Kidney capillary endothelial cell (primary cell): Measurements from ENCODE around the gene ETV4.

Source experiments
- DNase-seq: peaks from one replicate; pipeline ENCODE4 v3.0.0-alpha.2; 2018; ENCODE audit warnings: low spot score

Gene ETV4

DNA sequence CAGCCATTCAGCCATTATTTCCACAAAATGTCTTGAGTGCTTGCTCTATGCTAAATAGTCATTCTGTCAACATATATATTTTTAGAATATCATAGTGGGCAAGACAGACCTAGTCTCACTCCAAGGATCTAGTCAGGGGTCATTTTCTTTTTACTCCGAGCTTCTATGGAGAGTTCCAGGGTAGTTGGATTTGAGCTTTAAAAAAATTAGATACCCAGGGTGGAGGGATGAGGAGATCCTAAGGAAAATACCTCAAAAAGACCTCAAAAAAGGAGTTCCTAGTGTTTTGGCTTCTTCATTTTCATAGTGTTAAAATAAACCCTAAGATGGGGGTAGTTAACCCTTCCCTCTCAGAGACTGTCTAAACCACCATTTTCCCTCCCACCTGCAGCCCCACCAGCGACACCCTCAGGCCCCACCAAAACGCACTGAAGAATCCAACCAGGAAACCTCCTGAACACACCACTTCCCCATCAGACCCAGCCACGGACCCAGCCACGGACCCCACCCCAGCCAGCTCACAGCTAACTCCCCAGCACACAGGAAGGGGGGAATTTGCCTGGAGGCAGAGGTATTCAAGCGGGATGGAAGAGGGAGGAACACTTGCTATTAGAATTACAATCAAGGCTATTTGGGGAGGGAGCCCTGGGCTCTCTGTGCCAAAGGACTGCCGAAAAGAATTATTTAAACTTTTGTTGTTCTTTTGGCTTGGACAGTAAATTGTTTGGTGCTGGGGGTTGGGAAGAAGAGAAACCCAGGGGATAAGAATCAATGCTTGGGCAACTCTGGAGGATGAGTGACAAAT is 2.2 kb downstream of the ETV4 start:
- no peak for DNase-seq

DNA sequence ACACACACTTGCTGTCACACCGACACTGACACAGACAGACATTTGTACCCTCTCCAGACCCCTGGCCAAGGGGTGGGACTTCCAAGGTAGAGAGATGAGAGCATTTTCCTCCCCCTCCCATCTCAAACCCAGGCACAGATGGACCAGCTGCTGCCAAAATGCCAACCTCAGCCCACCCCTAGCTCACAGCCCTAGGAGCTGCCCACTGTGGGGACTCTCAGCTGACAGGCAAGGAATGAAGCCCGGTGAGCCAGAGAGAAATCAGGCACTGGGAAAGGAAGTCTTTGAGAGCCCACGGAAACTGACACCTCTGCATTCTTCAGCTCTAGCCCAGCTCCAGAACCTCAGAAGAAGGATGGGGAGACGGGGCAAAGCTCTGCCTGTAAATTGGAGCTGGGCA is 2.8 kb downstream of the ETV4 start:
- no peak for DNase-seq

DNA sequence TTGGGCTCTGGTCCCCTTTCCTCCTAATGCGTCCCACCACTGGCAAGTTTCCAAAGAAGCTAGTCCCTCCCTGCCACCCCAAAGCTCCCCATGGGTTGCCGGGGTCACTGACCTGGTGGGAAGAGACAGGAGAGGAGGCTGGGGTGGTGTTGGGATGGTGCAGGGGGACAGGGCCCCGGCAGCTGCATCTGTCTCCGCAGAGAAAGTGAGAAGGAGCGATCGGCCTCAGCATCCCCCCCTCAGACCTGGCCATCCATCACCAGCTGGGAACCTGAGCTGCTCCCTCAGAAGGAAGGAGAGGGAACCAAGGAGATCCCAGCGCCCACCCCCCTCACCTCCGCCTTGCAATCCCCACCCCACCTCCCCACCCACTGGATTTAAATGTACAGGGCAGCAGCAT is 3.3 kb downstream of the ETV4 start:
- no peak for DNase-seq

DNA sequence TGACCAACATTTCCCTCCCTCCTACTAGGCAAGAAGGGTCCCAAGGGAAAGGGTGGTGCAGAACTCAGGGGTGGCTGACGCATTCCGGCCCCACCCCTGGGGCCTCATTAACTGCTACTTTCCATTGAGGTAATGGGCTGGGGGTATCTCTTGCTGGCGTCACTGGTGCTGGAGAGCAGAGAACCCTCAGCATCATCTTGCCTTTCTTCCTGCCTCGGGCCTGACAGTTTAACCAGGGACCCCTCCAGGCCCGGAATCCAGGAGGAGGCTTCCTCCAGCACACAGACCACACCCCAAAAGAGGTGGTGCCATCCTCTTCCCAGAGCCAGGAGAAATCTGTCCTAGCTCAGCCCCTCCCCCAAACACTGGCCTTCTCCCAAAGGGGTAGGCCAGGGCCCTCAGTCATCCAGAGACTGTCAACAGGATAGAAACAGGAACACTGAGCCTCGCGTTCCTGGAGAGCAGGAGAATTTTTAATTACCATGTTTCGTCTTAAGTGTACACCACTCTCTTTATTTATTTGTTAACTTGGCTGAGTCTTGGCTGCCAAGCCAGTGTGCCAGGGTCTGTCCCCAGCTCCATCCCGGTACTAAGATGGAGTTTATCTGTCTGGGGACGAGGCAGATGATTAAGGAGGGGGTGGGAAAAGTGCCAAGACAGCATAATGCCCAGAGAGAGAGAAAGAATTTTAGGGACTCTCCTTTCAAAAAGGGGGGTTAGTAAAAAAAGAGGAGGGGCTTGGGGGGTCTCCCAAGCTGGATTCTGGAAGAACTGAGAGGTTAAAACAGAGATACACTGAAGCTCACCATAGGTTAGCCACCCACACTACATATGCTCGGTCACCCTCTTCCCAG is 5.1 kb downstream of the ETV4 start:
- no peak for DNase-seq

DNA sequence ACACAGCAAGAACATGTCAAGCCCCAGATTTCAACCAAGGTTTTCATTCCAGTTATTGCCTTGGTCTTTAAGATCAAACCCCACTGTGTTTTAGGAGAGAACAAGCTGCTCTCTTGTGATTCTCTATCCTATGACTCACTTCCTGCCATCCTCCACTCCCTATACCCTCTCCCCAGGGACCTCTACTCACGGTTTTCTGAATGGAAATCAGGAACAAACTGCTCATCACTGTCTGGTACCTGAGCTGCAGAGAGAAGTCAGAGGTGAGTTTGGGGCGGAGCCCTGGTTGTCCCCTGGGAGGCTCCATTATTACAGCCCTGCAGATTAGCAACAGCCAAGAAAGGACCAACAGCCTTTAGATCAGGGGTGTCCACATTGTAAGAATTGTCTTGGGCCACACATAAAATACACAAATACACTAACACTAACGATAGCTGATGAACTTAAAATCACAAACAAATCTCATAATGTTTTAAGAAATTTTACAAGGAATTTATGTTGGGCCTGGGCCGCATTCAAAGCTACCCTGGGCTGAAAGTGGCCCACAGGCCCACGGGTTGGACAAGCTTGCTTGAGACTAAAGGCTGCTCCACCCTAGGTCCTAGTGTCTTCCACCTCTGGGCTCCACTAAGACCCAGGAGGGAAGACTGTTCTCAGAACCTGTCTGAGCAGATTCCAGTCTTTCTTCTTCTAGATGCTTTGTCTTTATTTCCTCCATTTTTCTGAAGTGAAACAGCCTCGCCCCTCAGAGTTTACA is 9.7 kb downstream of the ETV4 start:
- no peak for DNase-seq

DNA sequence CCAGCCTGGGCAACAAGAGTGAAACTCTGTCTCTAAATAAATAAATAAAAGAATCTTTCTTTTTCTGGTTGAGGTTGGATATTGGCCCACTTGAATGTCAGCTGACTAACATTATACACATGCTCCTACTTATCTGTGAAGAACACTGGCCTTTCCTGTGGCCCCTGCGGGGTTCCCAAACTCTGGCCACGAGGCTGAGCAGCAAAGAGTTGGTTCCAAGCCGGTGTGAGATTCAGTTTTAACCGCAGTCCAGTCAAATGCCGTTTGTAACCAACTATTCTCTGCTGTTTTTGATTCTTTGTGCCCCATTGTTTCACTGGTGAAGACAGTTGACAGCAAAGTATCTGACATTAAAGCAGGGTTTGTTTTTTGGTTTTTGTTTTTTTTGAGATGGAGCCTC is 11.2 kb downstream of the ETV4 start:
- DNase-seq: no peak

DNA sequence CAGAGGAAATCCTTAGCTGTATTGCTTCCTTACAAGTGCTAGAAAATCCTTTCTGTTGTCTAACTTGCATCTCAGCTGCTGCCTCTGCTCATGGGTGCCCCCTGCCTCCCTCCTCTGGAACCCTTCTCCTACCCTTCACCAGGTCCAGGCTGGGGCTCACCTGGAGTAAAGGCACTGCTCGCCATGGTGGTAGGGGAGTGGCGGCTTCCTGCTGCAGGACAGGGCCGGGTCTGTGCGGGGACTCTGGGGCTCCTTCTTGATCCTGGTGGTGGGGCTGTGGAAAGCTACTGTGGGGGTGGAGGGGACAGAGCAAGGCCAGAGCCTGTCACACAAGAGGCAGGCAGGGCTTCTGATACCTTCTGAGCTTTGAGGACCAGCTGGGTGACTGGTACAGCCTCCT is 12.4 kb downstream of the ETV4 start:
- no peak for DNase-seq

DNA sequence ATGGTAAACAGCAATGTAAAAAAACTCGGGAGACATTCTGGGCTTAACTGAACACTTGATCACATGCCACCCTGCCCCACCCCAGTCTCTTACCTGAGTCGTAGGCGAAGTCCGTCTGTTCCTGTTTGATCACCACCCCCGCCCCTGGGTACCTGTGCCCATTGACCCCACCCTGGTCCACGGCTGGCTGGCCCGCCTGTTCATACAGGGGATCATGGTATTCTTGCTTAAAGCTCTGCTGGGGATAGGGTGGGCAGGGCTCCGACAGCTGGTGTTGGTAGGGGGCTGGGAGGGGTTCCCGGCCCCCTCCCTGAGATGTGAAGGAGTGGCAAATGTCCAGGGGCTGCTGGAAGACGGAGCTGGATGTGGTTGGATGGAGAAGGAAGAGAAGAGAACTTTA is 13.6 kb downstream of the ETV4 start:
- DNase-seq: no peak

DNA sequence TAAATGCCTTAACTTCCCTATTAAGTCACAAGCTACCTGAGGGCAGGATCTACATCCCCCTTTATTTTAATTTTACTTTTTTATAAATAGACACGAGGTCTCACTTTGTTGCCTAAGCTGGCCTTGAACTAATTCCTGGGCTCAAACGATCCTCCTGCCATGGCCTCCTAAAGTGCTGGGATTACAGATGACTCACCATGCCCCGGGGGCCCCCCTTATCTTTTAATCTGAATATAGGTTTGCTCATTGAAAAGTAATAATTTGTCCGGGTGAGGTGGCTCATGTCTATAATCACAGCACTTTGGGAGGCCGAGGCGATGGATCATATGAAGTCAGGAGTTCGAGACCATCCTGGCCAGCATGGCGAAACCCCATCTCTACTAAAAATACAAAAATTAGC is 14.2 kb downstream of the ETV4 start:
- no peak for DNase-seq

DNA sequence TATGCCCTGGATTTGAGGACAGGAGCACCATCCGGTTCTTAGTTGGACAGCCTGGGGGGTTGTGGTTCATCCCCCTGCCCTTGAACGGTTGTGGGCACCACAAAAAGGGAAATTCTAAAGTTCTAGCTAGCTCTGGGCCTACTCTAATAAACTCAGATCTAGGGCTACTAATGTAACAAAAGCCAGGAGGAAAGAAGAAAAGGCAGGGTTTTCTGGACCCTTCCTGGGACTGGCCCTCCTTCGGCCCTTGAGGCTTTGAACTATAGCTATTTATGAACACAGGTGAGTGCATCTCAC is 15.1 kb downstream of the ETV4 start:
- no peak for DNase-seq

DNA sequence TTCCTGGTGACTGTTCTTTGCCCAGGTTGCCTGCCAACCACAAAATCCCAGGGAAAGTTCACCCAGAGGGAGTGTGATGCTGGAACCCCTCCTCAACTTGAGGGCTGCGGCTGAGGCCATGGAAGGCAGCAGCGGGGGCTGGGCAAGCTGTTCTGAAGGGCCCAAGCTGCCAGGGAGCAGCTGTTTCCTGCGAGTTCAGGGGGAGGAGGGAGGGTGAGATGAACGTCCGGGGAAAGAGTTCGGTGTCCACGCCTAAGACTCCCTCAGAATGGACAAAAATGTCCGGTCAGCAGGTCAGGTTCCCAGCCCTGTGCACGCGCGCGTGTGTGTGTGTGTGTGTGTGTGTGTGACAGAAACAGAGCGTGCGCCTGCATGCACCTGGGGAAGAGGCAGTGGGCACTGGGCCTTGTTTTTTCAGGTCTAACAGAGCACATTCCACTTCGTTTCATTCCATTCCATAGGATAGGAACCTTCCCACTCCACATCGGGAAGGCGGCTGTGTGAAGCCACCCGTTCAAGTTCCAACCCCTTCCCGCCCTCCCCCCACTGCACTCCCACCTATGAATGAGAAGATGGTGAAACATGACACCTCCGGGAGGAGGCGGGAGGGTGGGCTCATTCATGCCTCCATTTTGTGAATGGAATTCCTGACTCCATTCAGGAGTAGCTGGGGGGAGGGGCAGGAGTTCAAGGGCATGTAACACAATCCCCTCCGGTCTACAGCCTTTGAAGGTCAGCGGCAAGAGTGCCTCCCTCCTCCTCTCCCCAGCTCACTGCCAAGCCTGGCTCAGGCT is 15.7 kb downstream of the ETV4 start:
- DNase-seq: peak; percentile 60

DNA sequence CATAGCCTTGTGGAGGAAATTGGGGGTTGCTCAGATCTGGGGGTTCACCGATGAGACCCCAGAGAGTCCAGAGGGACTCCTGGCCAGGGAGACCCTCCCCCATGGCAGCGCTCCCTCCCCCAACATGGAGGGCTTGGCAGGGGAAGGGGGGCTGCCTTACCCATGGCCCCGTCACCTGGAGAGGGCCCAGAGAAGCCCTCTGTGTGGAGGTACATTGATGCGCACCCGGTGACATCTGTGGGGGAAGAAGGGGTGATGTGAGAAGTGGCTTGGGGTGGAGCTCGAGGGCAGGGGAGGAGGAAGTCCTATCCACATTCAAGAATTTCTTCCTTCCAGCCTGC is 16.2 kb downstream of the ETV4 start:
- DNase-seq: no peak

DNA sequence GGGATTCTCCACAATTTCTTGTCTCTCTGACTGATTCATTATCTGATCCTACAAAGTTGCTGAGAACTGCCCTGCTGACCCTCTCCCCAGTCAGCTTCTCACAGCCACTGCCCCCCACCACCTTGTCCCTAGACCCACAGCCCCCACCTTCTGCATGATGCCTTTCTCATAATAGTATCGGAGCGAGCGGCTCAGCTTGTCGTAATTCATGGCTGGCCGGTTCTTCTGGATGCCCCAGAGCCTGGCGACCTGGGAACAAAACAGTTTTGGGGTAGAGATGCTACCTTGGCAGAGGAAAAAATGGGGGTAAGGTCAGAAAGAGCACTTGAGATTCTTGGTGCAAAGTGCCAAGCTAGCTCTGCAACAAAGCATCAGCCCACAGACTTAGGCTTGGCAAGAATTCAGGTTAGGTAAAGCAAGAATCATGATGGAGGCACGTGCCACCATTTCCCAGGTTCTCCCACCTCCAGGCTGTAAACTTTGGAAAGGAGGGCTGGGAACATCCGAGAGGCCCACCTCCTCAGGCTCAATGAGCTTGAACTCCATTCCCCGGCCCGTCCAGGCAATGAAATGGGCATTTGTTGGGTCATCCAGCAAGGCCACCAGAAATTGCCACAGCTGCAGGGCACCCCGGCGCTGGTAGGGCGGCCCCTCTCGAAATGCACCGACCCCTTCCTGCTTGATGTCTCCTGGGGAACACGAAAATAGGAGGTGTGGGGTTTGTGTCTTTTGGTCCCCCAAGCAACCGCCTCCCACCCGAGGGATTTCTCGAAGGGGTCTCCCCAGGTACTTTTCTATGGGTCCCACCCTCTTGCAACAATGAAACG is 16.9 kb downstream of the ETV4 start:
- DNase-seq: no peak

DNA sequence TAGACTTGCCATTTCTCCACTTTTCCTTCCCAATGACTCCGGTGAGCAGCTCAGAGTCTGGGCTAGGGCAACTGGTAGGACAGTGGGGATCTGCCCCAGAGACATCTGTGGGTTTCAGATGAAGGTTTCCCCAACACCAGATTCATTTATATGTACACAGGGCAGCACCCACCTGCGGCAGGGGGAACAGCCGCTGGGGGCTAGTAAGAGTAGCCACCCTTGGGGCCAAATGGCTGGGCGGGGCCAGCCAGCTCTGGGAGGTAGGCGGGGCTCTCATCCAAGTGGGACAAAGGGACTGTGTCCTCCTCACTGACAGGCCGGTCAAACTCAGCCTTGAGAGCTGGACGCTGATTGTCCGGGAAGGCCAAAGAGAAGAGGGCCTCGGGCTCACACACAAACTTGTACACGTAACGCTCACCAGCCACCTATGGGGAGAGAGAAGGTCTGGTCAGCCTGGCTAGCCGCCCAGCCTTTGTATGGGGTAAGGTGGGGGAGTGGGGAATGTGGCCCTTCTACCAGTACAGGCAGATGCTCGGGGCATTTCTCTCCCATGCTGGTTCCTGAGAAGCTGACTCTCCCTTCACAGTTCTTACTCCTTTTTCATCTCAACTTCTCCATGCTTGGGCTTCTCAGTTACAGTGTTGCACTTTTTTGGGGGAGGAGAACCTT is 17.7 kb downstream of the ETV4 start:
- DNase-seq: no peak

DNA sequence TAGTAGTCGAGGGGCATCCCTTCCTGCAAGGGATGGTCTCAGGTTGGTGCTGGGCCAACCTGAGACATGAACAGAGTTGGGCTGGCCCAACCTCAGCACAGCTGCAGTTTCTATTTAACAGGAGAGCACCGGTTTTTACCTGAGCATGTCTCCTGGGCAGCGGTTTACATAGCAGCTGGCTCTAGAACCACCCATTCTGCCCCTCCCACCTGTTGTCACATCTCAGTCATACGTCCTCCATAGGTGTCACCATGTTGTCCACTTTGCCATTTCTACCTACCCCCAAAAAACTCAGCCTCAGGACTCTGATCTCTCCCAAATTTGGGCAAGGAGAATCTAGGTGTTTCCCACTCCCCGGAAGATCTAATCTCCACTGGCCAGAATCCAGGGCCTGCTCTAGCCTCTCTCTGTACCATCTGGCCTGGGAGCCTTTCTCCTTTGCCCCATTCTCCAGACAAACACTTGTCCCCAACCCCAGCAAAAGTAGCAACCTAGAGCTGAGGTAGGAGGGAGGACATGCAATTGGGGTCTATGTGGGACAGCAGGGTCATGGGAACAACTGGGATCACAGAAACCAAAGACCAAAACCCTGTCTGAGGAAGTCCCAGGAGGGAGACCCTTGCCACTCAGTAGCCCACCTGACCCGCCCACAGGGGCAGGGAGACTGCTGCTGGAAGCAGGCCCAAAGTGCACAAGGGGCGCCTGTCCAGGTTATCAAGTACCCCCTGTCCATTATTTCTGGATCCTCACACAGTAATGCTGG is 19.1 kb downstream of the ETV4 start:
- no peak for DNase-seq

DNA sequence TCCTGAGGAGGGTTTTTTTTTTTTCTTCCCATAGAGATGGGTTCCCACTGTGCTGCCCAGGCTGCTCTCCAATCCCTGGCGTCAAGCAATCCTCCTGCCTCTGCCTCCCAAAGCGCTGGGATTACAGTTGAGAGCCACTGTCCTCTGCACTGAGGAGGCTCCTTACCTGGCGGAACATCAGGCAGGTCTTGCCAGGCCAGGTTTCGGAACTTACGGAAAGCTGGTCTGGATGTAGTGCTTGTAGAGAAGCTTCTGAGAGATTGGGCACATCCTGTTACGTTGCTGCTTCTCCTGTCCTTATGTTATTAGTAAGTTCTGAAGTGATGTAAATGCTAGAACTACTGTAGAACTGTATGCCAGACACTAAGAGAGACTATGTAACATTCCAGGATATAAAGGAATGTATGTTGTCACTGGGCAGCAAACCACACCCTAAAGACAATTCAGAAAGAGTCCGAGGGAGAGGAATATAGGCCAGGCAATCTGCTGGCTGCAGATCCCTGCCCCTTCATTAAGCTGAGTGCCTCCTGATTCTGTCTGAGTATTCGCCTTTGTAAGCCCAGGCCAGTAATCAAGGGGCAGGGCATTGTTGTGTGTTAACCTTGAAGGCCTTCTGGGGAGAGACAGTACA is 21.1 kb downstream of the ETV4 start:
- no peak for DNase-seq

DNA sequence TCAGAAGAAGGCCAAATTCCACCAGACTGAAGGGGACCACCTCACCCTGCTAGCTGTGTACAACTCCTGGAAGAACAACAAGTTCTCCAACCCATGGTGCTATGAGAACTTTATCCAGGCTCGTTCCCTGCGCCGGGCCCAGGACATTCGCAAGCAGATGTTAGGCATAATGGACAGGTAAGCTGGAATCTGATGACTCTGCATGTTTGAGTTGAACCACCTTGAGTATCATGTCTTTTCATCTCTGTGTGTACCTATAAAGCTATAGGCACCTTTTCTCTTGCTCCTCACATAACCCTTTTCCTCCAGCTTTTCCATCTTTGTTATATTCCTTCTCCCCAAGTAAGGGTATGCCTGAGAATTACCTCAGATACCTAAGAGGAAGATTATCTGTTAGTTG is 24.8 kb downstream of the ETV4 start:
- DNase-seq: no peak

DNA sequence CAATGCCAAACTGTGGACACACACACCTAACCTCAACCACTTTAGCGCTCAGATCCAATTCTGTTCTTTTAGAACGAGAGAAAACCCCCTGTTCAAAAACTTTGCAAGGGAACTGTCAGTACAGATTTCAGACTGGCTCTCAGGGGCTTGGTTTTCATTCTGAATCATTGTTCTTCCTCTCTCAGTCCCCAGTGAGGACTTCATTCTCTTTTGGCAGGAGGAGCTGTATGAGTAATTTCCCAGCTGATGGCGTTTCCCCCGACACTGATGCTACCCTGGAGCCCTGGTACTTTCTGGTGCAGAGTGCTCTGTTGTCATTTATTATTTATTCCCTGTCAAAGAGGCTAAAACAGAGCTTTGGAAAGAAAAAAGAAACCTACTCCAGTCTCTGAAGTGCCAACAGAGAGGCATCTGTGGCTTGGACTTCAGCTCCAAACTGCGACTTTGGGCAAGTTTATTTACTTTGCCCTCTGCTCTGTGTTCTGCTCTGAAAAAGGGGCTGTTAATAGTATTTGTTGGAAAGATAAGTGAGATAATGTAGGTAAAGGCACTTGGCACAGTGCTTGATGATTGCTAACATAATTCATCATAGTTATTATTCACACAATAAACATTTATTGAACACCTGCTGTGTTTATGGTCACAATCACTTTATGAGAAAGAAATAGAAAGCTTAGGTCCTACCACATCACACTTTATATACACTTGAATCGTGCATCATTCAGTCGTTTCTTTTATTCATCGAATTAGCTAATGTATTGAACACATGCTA is 28.3 kb downstream of the ETV4 start:
- peak; percentile 67 for DNase-seq

DNA sequence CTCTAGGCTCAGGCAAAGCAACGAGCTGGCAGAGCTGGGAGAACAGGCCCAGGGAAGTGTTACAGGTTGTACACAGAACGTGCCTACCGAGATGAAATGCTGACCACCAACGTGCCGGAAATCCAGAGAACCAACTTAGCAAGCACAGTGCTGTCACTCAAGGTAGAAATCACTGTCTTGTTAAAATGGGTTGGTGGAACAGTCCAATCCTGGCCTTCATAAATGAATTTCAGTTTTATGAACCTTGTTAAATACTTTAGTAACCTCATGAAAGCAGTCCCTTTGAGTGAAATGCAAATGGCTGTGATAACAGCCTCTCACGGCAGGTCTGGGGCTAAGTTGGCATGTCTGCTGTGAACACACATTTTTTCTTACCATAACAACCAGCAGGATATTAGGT is 29.0 kb downstream of the ETV4 start:
- DNase-seq: no peak
